HFFc6 (cell line): Measurements from ENCODE around the gene DAW1. TPM values are rescaled to one million over a fixed set of nuclear protein-coding genes. Genes with fewer than 3 reads are reported as not detected.
A peak's percentile ranks its signal among the peaks of the same experiment; 100 is the strongest.

Source experiments
- DNase-seq: peaks from one replicate; pipeline ENCODE4 v3.0.0-alpha.2; 2018
- H3K27ac Mint-ChIP-seq: 2 replicates; pipeline ENCODE4 v1.8.0; 2020; ENCODE audit warnings: mild to moderate bottlenecking, mixed read lengths
- H3K27me3 Mint-ChIP-seq: 2 replicates; pipeline ENCODE4 v1.8.0; 2021; ENCODE audit warnings: mild to moderate bottlenecking, moderate library complexity, mixed read lengths; ENCODE audit not compliant: insufficient read depth
- H3K36me3 Mint-ChIP-seq: 2 replicates; pipeline ENCODE4 v1.8.0; 2021; ENCODE audit warnings: low read depth, mixed read lengths
- H3K4me1 Mint-ChIP-seq: 2 replicates; pipeline ENCODE4 v1.8.0; 2020; ENCODE audit warnings: low read depth, mixed read lengths
- H3K4me3 Mint-ChIP-seq: 2 replicates; pipeline ENCODE4 v1.8.0; 2020; ENCODE audit warnings: mild to moderate bottlenecking, moderate library complexity, mixed read lengths
- H3K9me3 Mint-ChIP-seq: 2 replicates; pipeline ENCODE4 v1.8.0; 2020; ENCODE audit warnings: mild to moderate bottlenecking, mixed read lengths
- total RNA-seq, 6 experiments: library from RNA; stranded (reverse); fragmentation: NEBNext Ultra II Directional; extraction: Animal tissue kit (Norgen Biotek cat#: 25700); gene quantifications; 2 replicates in 1 of 6; 3 replicates in 5 of 6; pipeline ENCODE4 v1.2.3, GENCODE V29; 2021
- TF ChIP-seq, protein P1 (sequence below): fragments of 200-600 bp; sonication (generic); IDR thresholded peaks from 2 replicates; pipeline ENCODE4 v1.5.0; 2021; ENCODE audit warnings: antibody characterized with exemption, mild to moderate bottlenecking

DAW1 gene
- total RNA-seq, 6 experiments from 2014 or later = 0.12 to 0.39 (median 0.20) TPM; not detected in 2

DNA sequence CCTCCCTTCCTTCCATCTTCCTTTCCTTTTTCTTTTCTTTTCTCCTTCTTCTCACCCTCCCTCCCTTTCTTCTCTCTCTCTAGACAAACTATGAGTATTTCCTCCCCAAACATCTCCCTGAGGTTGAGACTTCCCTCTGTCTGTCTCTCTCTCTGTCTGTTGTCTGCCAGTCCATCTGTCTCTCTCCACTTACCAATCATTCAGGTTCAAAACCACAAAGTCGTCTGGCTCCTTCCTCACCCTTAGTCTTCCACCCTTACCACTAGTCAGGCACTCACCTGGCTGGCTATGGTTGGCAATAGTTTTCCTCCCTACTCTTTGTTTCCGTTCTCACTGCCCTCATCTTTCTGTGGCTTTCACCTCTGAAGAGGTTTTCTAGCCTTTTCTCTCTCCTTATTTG is 44.9 kb upstream of the DAW1 start:
- no peak overlapping the region; the same call in 1 of the 2 replicates for H3K27ac Mint-ChIP-seq
- peaks cover 14% of the 10 kb centered on the region; the same call in 1 of the 2 replicates for H3K27me3 Mint-ChIP-seq
- H3K9me3 Mint-ChIP-seq = no peaks in the 10 kb centered on the region
- no peak for DNase-seq
- TF ChIP-seq, protein P1, sequence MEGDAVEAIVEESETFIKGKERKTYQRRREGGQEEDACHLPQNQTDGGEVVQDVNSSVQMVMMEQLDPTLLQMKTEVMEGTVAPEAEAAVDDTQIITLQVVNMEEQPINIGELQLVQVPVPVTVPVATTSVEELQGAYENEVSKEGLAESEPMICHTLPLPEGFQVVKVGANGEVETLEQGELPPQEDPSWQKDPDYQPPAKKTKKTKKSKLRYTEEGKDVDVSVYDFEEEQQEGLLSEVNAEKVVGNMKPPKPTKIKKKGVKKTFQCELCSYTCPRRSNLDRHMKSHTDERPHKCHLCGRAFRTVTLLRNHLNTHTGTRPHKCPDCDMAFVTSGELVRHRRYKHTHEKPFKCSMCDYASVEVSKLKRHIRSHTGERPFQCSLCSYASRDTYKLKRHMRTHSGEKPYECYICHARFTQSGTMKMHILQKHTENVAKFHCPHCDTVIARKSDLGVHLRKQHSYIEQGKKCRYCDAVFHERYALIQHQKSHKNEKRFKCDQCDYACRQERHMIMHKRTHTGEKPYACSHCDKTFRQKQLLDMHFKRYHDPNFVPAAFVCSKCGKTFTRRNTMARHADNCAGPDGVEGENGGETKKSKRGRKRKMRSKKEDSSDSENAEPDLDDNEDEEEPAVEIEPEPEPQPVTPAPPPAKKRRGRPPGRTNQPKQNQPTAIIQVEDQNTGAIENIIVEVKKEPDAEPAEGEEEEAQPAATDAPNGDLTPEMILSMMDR = no peak
- peaks cover 13% of the 10 kb centered on the region for H3K4me1 Mint-ChIP-seq
- peak overlapping the region; percentile 1; the same call in 1 of the 2 replicates for H3K4me3 Mint-ChIP-seq
- no peaks in the 10 kb centered on the region for H3K36me3 Mint-ChIP-seq

DNA sequence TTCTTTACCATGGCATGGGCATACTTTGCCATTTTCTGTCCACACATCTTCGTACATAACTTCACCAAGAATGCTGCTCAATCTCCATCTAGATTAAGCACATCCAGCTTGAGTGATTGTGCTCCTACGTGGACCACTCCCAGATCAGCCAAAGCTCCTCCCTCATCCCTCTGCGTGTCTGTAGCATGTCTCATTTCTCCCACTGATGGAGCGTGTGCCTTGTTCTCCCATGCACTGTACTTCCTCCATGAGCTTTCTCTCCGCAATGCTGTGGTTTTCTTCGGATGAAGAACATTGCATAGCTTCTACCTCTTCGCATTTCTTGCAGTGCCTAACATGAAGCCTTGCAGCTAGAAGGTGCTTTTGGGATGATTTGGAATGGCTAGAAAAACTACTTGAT is 44.3 kb upstream of the DAW1 start:
- DNase-seq = no peak
- Mint-ChIP-seq H3K9me3 (no peaks in the 10 kb centered on the region), H3K36me3 (no peaks in the 10 kb centered on the region), H3K4me3 (no peak overlapping the region), H3K27ac (no peak overlapping the region), H3K4me1 (peaks cover 13% of the 10 kb centered on the region), H3K27me3 (peaks cover 14% of the 10 kb centered on the region; the same call in 1 of the 2 replicates)
- TF ChIP-seq, protein P1 = no peak

DNA sequence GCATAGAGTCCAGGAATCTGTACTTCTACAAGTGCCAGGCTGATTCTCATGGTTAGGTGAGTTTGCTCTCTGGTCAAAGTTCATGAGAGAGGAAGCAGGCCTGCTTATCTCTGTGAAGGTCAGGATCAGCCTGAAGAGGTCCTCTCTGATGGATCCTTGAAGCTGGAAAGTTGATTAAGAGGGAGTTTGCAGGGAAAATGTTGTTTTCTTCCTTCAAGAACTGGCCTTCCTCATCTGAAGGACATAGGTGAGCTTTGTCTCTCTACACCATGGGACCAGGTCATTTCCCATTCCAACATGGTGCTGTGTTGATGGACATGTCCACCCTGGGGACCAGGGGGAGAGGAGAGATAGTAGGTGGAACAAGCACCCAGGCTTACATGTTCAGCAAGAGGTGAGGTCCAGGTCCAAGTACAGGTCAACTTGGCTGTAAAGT is 42.9 kb upstream of the DAW1 start:
- H3K4me1 Mint-ChIP-seq = peaks cover 13% of the 10 kb centered on the region
- TF ChIP-seq, protein P1 = no peak
- no peaks in the 10 kb centered on the region for H3K9me3 Mint-ChIP-seq
- no peaks in the 10 kb centered on the region for H3K36me3 Mint-ChIP-seq
- H3K4me3 Mint-ChIP-seq = no peak overlapping the region
- H3K27me3 Mint-ChIP-seq = peaks cover 18% of the 10 kb centered on the region; the same call in 1 of the 2 replicates
- no peak overlapping the region for H3K27ac Mint-ChIP-seq
- no peak for DNase-seq

DNA sequence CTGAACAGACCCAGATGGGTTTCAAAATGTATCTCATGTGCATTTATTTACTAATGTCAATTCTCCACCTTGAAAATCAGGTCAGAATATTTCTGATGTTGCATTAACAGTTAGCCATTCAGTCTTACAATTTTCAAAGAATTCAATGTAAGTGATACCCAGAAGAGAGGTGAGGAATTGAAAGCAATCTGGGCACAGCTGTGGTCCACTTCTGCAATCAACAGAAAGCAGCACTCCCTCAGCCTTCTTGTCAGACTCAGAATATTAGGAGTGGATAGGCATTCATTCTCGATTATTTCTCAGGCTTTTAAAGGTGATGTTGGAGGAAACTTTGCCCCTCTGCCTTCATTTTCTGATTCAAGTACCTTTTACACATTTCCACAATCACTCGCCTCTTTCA is 42.1 kb upstream of the DAW1 start:
- H3K4me1 Mint-ChIP-seq = peaks cover 13% of the 10 kb centered on the region
- no peak for DNase-seq
- H3K9me3 Mint-ChIP-seq = no peaks in the 10 kb centered on the region
- no peak overlapping the region for H3K27ac Mint-ChIP-seq
- peaks cover 15% of the 10 kb centered on the region; the same call in 1 of the 2 replicates for H3K27me3 Mint-ChIP-seq
- no peak overlapping the region for H3K4me3 Mint-ChIP-seq
- H3K36me3 Mint-ChIP-seq = no peaks in the 10 kb centered on the region
- TF ChIP-seq, protein P1 = no peak

DNA sequence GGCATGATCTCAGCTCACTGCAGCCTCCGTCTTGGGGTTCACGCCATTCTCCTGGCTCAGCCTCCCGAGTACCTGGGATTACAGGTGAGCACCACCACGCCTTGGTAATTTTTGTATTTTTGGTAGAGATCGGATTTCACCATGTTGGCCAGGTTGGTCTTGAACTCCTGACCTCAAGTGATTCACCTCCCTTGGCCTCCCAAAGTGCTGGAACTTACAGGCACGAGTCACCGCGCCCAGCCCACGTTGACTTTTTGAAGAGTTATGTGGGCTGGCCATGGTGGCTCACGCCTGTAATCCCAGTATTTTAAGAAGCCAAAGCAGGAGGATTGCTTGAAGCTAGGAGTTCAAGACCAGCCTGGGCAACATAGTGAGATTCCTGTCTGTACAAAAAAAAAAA is 37.0 kb upstream of the DAW1 start:
- Mint-ChIP-seq H3K4me3 (no peak overlapping the region), H3K36me3 (0 out of 2 replicates have a peak, but pooled peaks cover 6% of the 10 kb centered on the region), H3K27ac (no peak overlapping the region), H3K4me1 (no peaks in the 10 kb centered on the region), H3K9me3 (peaks cover 5% of the 10 kb centered on the region), H3K27me3 (peaks cover 21% of the 10 kb centered on the region)
- no peak for DNase-seq
- TF ChIP-seq, protein P1 = no peak
